DND-41 (cell line): ENCODE results near the gene ARHGAP28.

Experiments
- ATAC-seq: fragments of 200-7000 bp; cut with Tn5 transposase; 3 replicates; pipeline ENCODE4 v1.9.1; 2021; ENCODE audit warnings: low read depth; ENCODE audit not compliant: insufficient read depth
- DNase-seq: peaks from one replicate; pipeline ENCODE4 v3.0.0-alpha.2; 2020
- H2AFZ ChIP-seq: 2 replicates; pipeline ENCODE4 v1.6.0; 2012; ENCODE audit warnings: low read depth, low read length
- H3K27ac ChIP-seq: 2 replicates; pipeline ENCODE4 v1.5.1; 2012; ENCODE audit warnings: low read length, inconsistent platforms
- H3K27me3 ChIP-seq: fragments of 200-600 bp; sonication (generic); 2 replicates; pipeline ENCODE4 v1.6.0; 2012; ENCODE audit warnings: low read length, mild to moderate bottlenecking, inconsistent platforms; ENCODE audit not compliant: insufficient read depth, poor library complexity
- H3K36me3 ChIP-seq: 2 replicates; pipeline ENCODE4 v1.5.1; 2012; ENCODE audit warnings: low read length, inconsistent platforms; ENCODE audit not compliant: insufficient read depth
- H3K4me1 ChIP-seq: 2 replicates; pipeline ENCODE4 v1.5.1; 2012; ENCODE audit warnings: mild to moderate bottlenecking, low read length; ENCODE audit not compliant: insufficient read depth
- H3K4me2 ChIP-seq: 2 replicates; pipeline ENCODE4 v1.6.0; 2012; ENCODE audit warnings: mild to moderate bottlenecking, moderate library complexity, low read length, inconsistent platforms; ENCODE audit not compliant: insufficient read depth
- H3K4me3 ChIP-seq, 2 experiments: fragments of 200-600 bp in 1 of 2; shearing (Covaris generic) in 1 of 2; 2 replicates each; pipeline ENCODE4 v1.5.1; 2012 to 2016; ENCODE audit warnings: inconsistent platforms in 2 of 2, low read length in 2 of 2, mild to moderate bottlenecking in 2 of 2, low read depth in 1 of 2, moderate library complexity in 1 of 2
- H3K79me2 ChIP-seq: 2 replicates; pipeline ENCODE4 v1.6.0; 2012; ENCODE audit warnings: low read length, inconsistent platforms; ENCODE audit not compliant: insufficient read depth
- H3K9ac ChIP-seq: 2 replicates; pipeline ENCODE4 v1.6.0; 2012; ENCODE audit warnings: low read depth, mild to moderate bottlenecking, inconsistent platforms, low read length, moderate library complexity
- H3K9me3 ChIP-seq: 2 replicates; pipeline ENCODE4 v1.5.1; 2012; ENCODE audit warnings: low read length, moderate library complexity, mild to moderate bottlenecking, inconsistent platforms; ENCODE audit not compliant: insufficient read depth, severe bottlenecking
- H4K20me1 ChIP-seq: 2 replicates; pipeline ENCODE4 v1.6.0; 2012; ENCODE audit warnings: low read length; ENCODE audit not compliant: insufficient read depth
- EZH2 ChIP-seq: IDR thresholded peaks from 3 replicates; pipeline ENCODE4 v1.6.1; 2012; ENCODE audit warnings: borderline replicate concordance, low read depth, mild to moderate bottlenecking, moderate library complexity, low read length, inconsistent platforms; ENCODE audit not compliant: severe bottlenecking
- TF ChIP-seq, protein P1 (sequence below): IDR thresholded peaks from 2 replicates; pipeline ENCODE4 v1.5.1; 2012; ENCODE audit warnings: borderline replicate concordance, low read length, moderate library complexity, mild to moderate bottlenecking; ENCODE audit not compliant: poor library complexity, severe bottlenecking; ENCODE audit errors: extremely low read depth

ARHGAP28 gene

GRCh38 chr18:6711467-6711866 lies 18.0 kb upstream of the ARHGAP28 start:
- Histone ChIP-seq H3K4me1 (no peaks in the 10 kb centered on the region), H3K4me3 (no peak overlapping the region), H3K27me3 (no peaks in the 10 kb centered on the region), H3K79me2 (no peaks in the 10 kb centered on the region), H4K20me1 (no peaks in the 10 kb centered on the region), H3K27ac (no peak overlapping the region), H3K9me3 (no peaks in the 10 kb centered on the region), H3K9ac (no peak overlapping the region), H3K36me3 (no peaks in the 10 kb centered on the region), H3K4me2 (no peak overlapping the region), H2AFZ (no peak overlapping the region)
- ATAC-seq (no peak), DNase-seq (no peak)
- TF ChIP-seq EZH2: no peak
- TF ChIP-seq, protein P1, sequence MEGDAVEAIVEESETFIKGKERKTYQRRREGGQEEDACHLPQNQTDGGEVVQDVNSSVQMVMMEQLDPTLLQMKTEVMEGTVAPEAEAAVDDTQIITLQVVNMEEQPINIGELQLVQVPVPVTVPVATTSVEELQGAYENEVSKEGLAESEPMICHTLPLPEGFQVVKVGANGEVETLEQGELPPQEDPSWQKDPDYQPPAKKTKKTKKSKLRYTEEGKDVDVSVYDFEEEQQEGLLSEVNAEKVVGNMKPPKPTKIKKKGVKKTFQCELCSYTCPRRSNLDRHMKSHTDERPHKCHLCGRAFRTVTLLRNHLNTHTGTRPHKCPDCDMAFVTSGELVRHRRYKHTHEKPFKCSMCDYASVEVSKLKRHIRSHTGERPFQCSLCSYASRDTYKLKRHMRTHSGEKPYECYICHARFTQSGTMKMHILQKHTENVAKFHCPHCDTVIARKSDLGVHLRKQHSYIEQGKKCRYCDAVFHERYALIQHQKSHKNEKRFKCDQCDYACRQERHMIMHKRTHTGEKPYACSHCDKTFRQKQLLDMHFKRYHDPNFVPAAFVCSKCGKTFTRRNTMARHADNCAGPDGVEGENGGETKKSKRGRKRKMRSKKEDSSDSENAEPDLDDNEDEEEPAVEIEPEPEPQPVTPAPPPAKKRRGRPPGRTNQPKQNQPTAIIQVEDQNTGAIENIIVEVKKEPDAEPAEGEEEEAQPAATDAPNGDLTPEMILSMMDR: no peak

DNA sequence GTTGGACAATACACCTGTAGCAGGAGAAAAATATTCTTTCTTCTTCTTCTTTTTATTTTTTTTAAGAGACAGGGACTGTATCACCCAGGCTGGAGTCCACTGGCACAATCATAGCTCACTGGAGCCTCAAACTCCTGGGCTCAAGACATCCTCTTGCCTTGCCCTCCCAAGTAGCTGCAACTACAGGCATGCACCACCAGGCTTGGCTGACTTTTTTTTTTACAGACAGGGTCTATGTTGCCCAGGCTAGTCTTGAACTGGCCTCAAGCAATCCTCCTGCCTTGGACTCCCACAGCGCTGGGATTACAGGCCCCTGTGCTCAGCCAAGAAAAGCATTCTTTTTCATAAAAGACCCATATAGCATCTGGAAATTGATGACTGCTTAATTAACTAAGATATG lies 17.1 kb upstream of the ARHGAP28 start:
- DNase-seq: no peak
- H3K4me3 ChIP-seq: no peak overlapping the region

GRCh38 chr18:6714010-6714409 lies 15.5 kb upstream of the ARHGAP28 start:
- H3K27ac ChIP-seq: no peak overlapping the region
- no peak overlapping the region for H3K4me2 ChIP-seq
- no peaks in the 10 kb centered on the region for H3K27me3 ChIP-seq
- DNase-seq (no peak), ATAC-seq (no peak)
- H3K4me1 ChIP-seq: no peaks in the 10 kb centered on the region
- TF ChIP-seq, protein P1: no peak
- no peak for TF ChIP-seq EZH2
- H3K79me2 ChIP-seq: no peaks in the 10 kb centered on the region
- H3K9ac ChIP-seq: no peak overlapping the region
- no peak overlapping the region for H3K4me3 ChIP-seq
- H3K9me3 ChIP-seq: no peaks in the 10 kb centered on the region
- no peaks in the 10 kb centered on the region for H3K36me3 ChIP-seq
- H4K20me1 ChIP-seq: no peaks in the 10 kb centered on the region
- no peak overlapping the region for H2AFZ ChIP-seq

More for the DNA sequence above, 17.1 kb upstream of the ARHGAP28 start:
- H3K36me3 ChIP-seq: no peaks in the 10 kb centered on the region
- no peak overlapping the region for H2AFZ ChIP-seq
- H4K20me1 ChIP-seq: no peaks in the 10 kb centered on the region
- H3K27ac ChIP-seq: no peak overlapping the region
- H3K27me3 ChIP-seq: no peaks in the 10 kb centered on the region
- H3K4me2 ChIP-seq: no peak overlapping the region
- no peaks in the 10 kb centered on the region for H3K79me2 ChIP-seq
- no peaks in the 10 kb centered on the region for H3K9me3 ChIP-seq
- no peak overlapping the region for H3K9ac ChIP-seq
- no peak for ATAC-seq
- no peaks in the 10 kb centered on the region for H3K4me1 ChIP-seq
- TF ChIP-seq, protein P1: no peak
- TF ChIP-seq EZH2: no peak

- Histone ChIP-seq H3K9me3 (no peaks in the 10 kb centered on the region), H2AFZ (no peak overlapping the region), H3K79me2 (no peaks in the 10 kb centered on the region), H3K27ac (no peak overlapping the region), H3K27me3 (no peaks in the 10 kb centered on the region), H3K4me3 (no peak overlapping the region), H3K9ac (no peak overlapping the region), H3K4me1 (no peaks in the 10 kb centered on the region), H4K20me1 (no peaks in the 10 kb centered on the region), H3K36me3 (no peaks in the 10 kb centered on the region), H3K4me2 (no peak overlapping the region)
- DNase-seq (no peak), ATAC-seq (no peak)
- no peak for TF ChIP-seq EZH2
- TF ChIP-seq, protein P1: no peak
Observed at GRCh38 chr18:6718267-6718666, 11.2 kb upstream of the ARHGAP28 start.
